ENCODE measurements around the gene SMAD4.

Gene SMAD4

DNA sequence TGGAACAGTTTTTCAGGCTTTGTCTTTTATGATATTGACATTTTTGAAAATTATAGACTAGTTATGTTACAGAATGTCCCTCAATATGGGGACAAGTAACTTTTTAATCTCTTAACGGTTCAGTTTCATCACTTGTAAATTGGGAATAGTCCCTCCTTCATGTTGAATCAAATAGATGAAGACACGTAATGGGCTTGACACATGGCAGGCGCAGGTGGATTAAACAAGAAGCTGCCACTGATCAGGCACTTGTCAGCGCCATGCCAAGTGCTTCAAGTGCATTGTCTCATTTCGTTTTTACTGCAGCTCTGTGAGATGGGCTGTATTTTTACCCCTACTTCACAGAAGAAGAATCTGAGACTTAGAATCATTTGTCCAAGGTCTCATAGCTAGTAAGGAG lies 9.5 kb upstream of the SMAD4 start:
- H3K4me3 ChIP-seq (ENCODE audit: low read depth, low read length), result no peak overlapping the region
- no peak for DNase-seq (ENCODE audit: low read depth, low spot score)
- in situ Hi-C loops (cut with HindIII; ENCODE audit: low sequenced_read_pairs), result no loop called here
- TF ChIP-seq, protein P1, sequence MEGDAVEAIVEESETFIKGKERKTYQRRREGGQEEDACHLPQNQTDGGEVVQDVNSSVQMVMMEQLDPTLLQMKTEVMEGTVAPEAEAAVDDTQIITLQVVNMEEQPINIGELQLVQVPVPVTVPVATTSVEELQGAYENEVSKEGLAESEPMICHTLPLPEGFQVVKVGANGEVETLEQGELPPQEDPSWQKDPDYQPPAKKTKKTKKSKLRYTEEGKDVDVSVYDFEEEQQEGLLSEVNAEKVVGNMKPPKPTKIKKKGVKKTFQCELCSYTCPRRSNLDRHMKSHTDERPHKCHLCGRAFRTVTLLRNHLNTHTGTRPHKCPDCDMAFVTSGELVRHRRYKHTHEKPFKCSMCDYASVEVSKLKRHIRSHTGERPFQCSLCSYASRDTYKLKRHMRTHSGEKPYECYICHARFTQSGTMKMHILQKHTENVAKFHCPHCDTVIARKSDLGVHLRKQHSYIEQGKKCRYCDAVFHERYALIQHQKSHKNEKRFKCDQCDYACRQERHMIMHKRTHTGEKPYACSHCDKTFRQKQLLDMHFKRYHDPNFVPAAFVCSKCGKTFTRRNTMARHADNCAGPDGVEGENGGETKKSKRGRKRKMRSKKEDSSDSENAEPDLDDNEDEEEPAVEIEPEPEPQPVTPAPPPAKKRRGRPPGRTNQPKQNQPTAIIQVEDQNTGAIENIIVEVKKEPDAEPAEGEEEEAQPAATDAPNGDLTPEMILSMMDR (IDR thresholded peaks at IDR 0.05; ENCODE audit: low read depth, low read length), result no peak

DNA sequence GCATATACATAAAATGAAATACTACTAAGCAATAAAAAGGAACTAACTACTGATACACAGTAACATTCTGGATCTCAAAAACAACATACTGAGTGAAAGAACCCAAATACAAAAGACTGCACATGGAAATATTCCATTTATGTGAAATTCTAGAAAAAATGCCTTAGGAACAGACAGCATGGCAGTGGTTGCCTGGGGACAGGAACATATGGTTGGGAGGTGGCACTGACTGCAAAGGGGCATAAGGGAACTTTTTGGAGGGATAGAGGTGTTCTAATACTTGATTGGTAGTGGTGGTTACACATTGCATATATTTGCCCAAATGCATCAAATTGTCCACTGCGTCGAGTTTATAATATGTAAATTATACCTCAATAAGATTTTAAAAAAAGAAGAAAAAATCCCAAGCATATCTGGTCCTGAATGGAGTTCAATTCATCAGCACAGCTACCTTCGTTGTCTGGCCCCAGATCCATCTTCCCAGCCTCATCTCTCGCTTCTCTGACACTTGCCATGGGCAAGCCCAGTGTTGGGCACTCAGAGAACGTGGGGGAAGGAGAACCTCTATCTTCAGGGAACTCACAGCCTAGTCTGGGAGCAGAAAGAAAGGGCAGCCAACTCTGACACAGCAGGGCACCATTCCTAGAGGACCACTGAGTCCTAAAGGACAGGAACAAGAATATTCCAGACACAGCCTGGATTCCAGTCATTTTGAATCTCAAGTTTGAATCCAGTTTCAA lies 8.6 kb upstream of the SMAD4 start:
- no peak for DNase-seq (ENCODE audit: low read depth, low spot score)
- TF ChIP-seq, protein P1 (IDR thresholded peaks at IDR 0.05; ENCODE audit: low read depth, low read length), result no peak

DNA sequence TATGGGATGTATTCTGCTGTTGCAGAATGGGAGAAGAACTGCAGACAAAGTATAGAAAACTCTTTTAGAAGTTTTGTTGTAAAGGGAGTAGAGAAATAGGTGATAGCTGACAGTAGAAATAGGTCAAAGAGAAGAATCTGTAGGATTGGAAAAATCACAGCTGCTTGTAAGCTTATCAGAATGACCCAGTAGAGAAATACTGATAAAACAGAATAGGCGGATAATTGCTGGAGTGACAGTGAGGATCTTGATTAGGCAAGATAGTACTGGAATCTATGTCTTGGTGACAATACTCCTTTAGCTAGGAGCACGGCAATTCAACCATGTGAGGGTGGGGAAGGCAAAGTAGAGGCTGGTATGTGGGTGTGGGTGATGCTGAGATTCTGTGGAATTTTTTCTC lies 4.5 kb upstream of the SMAD4 start:
- in situ Hi-C loops (cut with HindIII; ENCODE audit: low sequenced_read_pairs), result no loop called here
- DNase-seq (ENCODE audit: low read depth, low spot score), result no peak
- TF ChIP-seq, protein P1 (IDR thresholded peaks at IDR 0.05; ENCODE audit: low read depth, low read length), result no peak
- no peak overlapping the region for H3K4me3 ChIP-seq (ENCODE audit: low read depth, low read length)

More for the DNA sequence above, 8.6 kb upstream of the SMAD4 start:
- no peak overlapping the region for H3K4me3 ChIP-seq (ENCODE audit: low read depth, low read length)
- in situ Hi-C loops (cut with HindIII; ENCODE audit: low sequenced_read_pairs), result no loop called here

DNA sequence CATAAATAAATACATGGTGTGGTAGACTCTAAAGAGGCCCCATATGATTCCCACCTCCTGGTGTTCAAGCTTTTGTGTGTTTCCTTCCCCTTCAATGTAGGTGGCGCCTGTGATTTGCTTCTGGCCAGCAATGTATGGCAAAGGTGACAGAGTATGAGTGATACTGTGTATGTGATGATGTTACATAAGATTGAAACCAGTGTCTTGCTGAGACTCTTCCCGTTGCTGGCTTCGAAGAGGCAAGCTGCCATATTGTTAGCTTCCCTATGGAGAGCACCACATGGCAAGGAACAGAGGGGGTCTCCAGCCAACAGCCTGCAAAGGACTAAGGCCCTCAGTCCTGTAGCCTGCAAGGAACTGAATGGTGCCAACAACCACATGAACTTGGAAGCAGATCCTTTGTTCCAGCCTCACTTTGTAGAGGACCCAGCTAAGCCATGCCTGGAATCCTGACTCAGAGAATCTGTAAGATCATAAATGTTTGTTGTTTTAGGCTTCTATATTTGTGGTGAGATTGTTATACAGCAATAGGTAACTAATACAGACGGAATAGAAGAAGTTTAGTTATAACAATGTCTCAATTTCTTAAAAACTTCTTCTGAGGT lies 1.7 kb upstream of the SMAD4 start:
- H3K4me3 ChIP-seq (ENCODE audit: low read depth, low read length), result no peak overlapping the region
- in situ Hi-C loops (cut with HindIII; ENCODE audit: low sequenced_read_pairs), result no loop called here
- TF ChIP-seq, protein P1 (IDR thresholded peaks at IDR 0.05; ENCODE audit: low read depth, low read length), result peak; percentile 2
- DNase-seq (ENCODE audit: low read depth, low spot score), result peak; percentile 72

DNA sequence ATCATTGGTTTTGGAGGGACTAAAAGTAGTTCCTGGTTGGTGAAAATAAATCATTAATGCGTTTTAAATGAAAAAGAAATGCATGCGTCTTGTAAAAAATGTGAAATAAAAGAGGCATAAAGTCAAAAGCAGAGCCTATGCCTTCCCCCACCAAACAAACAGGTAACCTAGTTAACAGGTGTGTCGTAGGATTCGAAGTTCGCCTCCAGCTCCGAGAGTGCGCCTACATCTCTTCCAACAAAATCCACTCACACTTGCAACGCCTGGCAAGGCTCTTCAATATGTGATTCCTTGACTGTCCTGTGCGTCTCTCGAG lies 677 bp upstream of the SMAD4 start:
- H3K4me3 ChIP-seq (ENCODE audit: low read depth, low read length), result peak overlapping the region; percentile 76
- no peak for DNase-seq (ENCODE audit: low read depth, low spot score)
- in situ Hi-C loops (cut with HindIII; ENCODE audit: low sequenced_read_pairs), result no loop called here
- TF ChIP-seq, protein P1 (IDR thresholded peaks at IDR 0.05; ENCODE audit: low read depth, low read length), result no peak

DNA sequence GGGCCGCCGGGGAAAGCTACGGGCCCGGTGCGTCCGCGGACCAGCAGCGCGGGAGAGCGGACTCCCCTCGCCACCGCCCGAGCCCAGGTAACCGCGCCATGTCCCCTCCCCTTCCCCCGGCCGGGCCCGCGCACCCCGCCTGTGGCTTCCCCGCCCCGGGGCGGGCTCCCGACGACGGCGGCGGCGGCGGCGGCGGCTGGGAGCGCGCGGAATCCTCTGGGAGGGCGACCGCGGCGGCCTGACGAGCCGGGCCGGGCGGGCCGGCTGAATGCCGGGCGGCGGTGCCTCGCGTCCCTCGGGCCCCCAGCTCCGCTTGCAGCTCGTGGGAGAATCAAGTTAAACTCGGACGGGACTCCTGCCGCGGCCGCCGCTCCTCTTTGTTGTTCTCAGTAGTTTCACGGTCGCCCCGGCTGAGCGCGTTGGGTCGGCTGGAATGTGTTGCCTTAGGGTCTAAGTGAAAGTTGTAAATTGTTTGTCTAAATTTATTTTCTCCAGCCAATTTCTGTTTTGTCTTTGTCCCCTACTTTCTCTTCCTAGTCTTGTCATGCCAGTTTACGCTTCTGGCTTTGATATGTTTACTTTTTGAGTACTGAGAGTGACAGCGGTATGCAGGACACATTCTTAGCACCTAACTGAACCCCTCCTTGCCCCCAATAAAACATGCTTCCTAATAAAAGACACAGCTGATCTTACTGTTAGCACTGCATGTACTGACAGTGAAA lies 685 bp downstream of the SMAD4 start:
- TF ChIP-seq, protein P1 (IDR thresholded peaks at IDR 0.05; ENCODE audit: low read depth, low read length), result no peak
- H3K4me3 ChIP-seq (ENCODE audit: low read depth, low read length), result peak overlapping the region; percentile 76
- in situ Hi-C loops (cut with HindIII; ENCODE audit: low sequenced_read_pairs), result no loop called here
- DNase-seq (ENCODE audit: low read depth, low spot score), result peak; percentile 59

Measured in astrocyte of the spinal cord (primary cell).